Inferior parietal cortex (tissue), 1 donor: ENCODE measurements around the gene PLCB1.
"Not testable (repeated sequence)": the region's sequence is repeated elsewhere in the genome, so short reads cannot be mapped to it uniquely, and the experiment has no call there.

Experiments
- DNase-seq: peaks from one replicate; pipeline ENCODE4 v3.0.0-alpha.2; 2016; ENCODE audit errors: extremely low spot score

Gene PLCB1

DNA sequence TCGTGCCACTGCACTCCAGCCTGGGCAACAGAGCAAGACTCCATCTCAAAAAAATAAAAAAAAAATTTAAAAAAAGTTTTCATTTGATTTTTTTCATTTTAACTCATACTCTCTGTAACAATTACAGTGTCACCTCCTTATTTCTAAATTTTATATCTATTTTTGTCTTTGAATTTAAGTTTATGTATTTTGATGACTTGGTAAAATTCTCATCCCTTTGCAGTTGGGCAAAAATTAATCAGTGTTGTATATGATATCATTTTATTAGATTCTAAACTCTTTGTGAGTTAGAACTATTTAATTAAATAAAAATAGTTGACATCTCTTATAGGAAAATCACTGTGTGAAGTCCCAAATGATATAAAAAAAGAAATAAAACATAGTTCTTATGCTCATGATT lies 270.7 kb downstream of the PLCB1 start:
- no peak for DNase-seq

GRCh38 chr20:8404912-8405635 lies 273.0 kb downstream of the PLCB1 start:
- no peak for DNase-seq

DNA sequence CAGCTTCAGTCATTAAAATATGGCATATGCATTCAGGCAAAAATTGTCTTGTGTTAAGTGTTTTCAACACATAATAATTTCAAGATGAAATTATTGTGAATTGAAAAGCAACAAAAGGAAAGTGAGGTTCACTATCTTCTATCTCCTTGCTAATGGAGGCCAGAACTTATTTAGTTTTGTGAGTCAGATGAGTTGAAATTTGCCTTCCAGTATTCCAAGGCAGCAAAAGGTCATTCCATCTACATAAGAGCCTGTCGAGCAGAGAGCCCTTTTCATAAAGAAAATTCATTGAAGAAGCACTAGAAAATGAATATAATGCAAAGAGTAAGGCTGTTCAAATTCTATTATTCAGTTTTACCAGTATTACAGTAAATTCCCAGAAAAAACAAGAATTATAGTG lies 274.3 kb downstream of the PLCB1 start:
- DNase-seq, result no peak

DNA sequence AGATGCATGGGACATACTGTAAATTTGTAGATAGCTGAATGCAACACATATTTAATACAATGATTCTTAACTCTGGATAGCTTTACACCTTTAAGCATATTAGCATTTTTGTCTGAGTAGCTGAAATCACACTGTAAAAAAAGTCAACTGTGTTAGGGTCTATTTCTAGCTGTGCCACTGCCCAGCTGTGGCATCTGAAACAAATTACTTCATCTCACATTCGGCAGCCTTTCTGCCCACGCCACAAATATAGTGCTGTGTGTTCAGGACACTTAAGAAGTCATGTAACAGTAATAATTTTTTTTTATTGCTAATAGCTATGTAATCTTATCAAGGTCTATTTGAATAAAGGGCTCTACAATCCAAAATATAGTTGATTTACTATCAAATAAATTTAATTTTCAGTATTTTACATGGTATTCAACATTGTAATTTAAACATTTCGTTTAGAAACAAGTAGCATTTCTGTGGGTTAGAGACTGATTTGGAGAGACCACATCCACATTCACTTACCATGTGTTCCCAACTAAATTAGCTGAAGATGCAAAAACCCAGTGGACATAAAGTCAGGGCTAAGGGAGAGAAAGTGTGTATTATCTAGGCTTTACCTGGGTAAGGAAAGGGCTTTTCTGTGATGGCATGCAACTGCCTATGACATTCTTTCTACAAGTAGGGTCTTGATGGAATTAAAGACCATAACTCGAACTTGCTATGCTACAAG lies 276.7 kb downstream of the PLCB1 start:
- DNase-seq, result no peak

DNA sequence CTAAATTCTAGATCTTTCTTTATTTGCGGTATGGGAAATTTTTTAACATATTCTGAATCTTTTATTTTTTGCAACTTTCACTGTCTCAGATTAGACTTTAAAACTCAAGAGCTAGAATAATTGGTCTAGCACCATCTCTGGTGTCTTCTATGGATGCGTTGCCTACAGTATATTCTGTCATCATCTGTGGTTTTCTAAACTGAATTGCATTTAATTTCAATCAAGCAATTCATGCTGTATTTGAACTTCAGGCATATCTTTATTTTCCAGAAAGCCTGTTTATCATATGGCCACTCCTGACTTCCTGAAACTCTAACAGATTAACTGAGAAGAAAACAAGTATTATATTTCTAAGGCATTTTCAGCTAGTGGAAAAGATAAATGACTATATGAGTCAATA lies 281.6 kb downstream of the PLCB1 start:
- no peak for DNase-seq

- DNase-seq, result no peak
Measured at GRCh38 chr20:8414586-8415274, 282.7 kb downstream of the PLCB1 start.

- DNase-seq, result no peak
Measured at GRCh38 chr20:8421981-8422380, 289.9 kb downstream of the PLCB1 start.

- DNase-seq, result no peak
Measured at GRCh38 chr20:8423482-8423881, 291.4 kb downstream of the PLCB1 start.

DNA sequence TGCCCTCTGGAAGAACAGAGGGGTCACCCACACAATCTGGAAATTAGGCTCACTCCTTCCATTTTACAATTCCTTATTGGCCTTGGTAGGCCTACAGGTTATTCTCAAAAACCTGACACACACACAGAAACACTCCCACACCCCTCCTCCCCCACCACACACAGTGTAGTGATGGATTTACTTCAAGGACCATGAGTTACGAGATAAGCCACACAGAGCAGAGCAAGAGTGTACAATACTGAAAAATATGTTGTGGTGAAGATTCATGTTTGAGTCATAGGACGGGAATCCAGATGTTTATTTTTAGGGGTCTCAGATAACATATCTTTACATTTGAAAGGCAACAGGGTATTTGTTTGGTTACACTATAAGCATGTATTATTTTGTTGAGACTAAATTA lies 291.9 kb downstream of the PLCB1 start:
- DNase-seq, result no peak

GRCh38 chr20:8425016-8425415 lies 292.9 kb downstream of the PLCB1 start:
- no peak for DNase-seq

- DNase-seq, result no peak
Measured at GRCh38 chr20:8425802-8426201, 293.7 kb downstream of the PLCB1 start.

GRCh38 chr20:8427419-8428040 lies 295.5 kb downstream of the PLCB1 start:
- DNase-seq, result no peak

DNA sequence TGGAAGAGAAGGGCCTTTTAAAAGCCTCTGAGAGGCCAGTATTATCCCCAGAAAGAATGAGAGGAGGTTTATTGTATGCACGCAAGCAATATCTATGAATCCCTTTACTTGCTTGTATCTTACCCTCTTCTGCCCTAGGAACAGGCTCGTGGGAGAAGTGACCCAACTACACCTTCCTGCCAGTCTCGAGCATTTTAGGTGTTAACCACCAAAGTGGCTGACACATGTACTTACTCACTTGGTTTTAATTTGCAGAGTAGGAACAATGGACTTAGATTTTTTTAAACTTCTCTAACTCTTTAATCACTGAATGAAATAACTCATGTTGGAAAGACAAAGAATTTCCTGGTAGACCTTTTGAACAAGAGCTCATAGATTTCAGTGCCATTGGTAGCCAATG lies 296.9 kb downstream of the PLCB1 start:
- DNase-seq, result no peak

DNA sequence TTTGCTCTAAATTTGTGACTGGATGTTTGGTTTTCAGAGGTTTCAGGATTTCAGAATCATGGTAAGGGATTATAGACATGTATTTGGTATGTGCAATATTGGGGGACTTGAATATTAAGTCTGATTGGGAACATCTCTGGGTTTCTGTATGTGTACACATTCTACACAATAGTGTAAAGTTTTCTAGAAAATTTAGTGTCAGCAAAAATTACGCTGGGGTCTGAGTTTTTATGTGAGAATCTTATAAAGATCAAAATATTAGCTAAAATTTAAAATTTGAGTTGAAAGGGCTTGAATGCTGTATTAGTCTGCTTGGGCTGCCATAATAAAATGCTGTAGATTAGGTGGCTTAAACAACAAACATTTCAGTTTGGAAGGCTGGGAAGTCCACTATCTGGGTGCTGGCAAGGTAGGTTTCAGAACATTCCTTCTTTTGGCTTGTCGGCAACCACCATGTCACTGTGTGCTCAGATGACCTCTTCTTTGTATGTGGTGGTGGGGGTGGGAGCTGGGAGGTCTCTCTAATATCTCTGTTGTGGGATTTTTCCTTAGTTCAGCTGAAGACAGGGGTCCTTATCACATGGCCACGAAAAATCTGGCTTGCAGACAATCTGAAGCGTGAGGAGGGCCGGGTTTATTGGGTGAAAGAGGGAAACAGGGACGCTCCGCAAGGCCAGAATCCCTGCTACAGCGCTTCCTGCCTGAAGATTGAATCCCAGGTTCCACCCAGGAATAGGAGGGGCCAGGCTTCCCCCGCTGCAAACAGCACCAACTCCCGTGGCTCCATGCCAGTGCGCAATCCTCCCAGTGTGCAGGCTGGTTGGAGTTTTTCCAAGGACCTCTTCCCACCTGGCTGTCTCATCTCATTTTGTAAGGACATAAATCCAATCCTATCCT lies 299.7 kb downstream of the PLCB1 start:
- no peak for DNase-seq

- DNase-seq, result no peak
Measured at GRCh38 chr20:8432435-8433148, 300.5 kb downstream of the PLCB1 start.

- DNase-seq, result no peak
Measured at GRCh38 chr20:8433291-8433690, 301.2 kb downstream of the PLCB1 start.

GRCh38 chr20:8434326-8434876 lies 302.3 kb downstream of the PLCB1 start:
- DNase-seq, result no peak

- DNase-seq, result no peak
Measured at GRCh38 chr20:8435285-8436035, 303.4 kb downstream of the PLCB1 start.

- not testable (repeated sequence) for DNase-seq
Measured at GRCh38 chr20:8436938-8437337, 304.9 kb downstream of the PLCB1 start.

DNA sequence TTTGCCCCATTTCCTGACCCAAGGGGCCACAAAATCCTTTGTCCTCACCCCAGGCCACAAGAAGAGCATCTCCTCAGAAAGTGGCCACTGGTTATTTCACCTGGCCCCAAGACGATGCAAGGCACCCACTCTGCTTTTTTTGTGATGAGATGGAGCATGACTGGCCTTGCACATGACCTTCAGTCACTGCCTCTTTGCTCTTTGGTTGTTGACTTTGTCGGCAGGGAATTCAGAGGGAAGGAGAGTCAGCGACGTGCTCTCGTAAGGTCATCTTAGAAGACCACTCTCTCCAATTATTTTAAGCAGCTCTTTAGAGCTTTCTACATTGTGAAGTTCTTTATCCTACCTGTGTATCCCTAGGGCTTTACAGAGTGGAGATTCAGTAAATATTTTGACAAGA lies 306.7 kb downstream of the PLCB1 start:
- no peak for DNase-seq
